Mesodermal cell (in vitro differentiated cells): Measurements from ENCODE around the gene AMACR.
"Not testable (repeated sequence)": the region's sequence is repeated elsewhere in the genome, so short reads cannot be mapped to it uniquely, and the experiment has no call there.

Experiments used
- H3K27ac ChIP-seq: 2 replicates; pipeline ENCODE4 v1.7.0; 2013; ENCODE audit warnings: mild to moderate bottlenecking, low read depth, low read length, moderate library complexity; ENCODE audit not compliant: severe bottlenecking
- H3K36me3 ChIP-seq: 2 replicates; pipeline ENCODE4 v1.7.1; 2013; ENCODE audit warnings: mild to moderate bottlenecking, low read length, moderate library complexity; ENCODE audit not compliant: control insufficient read depth, insufficient read depth
- H3K4me1 ChIP-seq: one replicate; pipeline ENCODE4 v1.7.1; 2013; ENCODE audit warnings: mild to moderate bottlenecking, low read length; ENCODE audit not compliant: insufficient read depth, control insufficient read depth, poor library complexity, severe bottlenecking
- H3K4me3 ChIP-seq: 2 replicates; pipeline ENCODE4 v1.7.0; 2013; ENCODE audit warnings: low read length, control low read depth, mild to moderate bottlenecking; ENCODE audit not compliant: insufficient read depth, poor library complexity, severe bottlenecking; ENCODE audit errors: extremely low read depth
- H3K9me3 ChIP-seq: 2 replicates; pipeline ENCODE4 v1.7.1; 2013; ENCODE audit warnings: mild to moderate bottlenecking, low read length, moderate library complexity; ENCODE audit not compliant: control insufficient read depth
- WGBS, 2 experiments: methylation state at CpG; one replicate each; pipeline ENCODE4 v1.1.5; 2013; ENCODE audit warnings: missing lambda C conversion rate in 2 of 2; ENCODE audit not compliant: insufficient coverage in 2 of 2; 5-methylcytosine and 5-hydroxymethylcytosine counted together

AMACR gene

GRCh38 chr5:34035756-34036155 lies 27.9 kb upstream of the AMACR start:
- Histone ChIP-seq H3K4me3 (no peak overlapping the region), H3K9me3 (no peaks in the 10 kb centered on the region), H3K4me1 (peaks cover 6% of the 10 kb centered on the region), H3K27ac (no peak overlapping the region), H3K36me3 (no peaks in the 10 kb centered on the region)
- 83 to 100% methylated on average over 2 of the region's 2 CpGs for WGBS, 2 experiments

DNA sequence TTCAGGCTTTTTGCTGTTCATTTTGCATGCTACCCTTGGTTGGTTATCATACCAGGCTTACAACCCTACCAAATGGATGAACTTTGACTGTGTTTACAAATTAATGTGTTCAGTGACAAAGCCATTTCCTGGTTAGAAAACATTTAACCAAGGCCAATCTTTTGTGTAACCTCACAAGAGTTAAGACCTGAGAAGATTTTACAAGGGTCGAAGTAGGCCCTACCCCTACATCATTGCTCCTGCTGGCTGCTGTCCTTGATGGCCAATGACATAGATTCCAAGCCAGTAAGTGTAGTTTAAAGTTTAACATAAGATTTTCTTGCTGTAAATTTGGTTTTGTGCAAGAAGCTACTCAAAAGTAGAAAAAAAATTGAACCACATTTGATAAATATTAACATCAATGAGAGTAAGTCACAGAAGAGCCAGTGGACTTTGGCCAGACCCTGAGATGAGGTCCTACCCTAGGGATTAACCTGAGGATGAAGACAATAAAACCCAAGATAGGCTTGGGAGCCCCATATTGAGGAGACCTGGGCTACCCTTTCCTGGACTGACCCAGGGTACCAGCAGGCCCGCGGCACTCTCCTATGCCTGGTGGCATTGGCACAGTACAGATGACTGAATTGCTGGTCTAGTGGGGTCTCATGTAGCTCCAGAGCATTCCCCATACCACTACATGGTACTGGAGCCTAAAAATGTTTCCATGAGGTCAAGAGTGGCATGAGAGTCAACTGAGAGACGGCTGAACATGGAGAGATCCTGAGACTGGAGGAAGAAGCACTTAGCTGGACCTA lies 26.9 kb upstream of the AMACR start:
- Histone ChIP-seq H3K27ac (no peak overlapping the region), H3K4me1 (peaks cover 6% of the 10 kb centered on the region), H3K36me3 (no peaks in the 10 kb centered on the region), H3K9me3 (no peaks in the 10 kb centered on the region), H3K4me3 (no peak overlapping the region)
- WGBS, 2 experiments: 96 to 97% methylated on average over 3 of the region's 4 CpGs

- no peaks in the 10 kb centered on the region for H3K4me1 ChIP-seq
- no peaks in the 10 kb centered on the region for H3K9me3 ChIP-seq
- WGBS, 2 experiments: 88 to 100% methylated on average over 2 of the region's 3 CpGs
- H3K36me3 ChIP-seq: no peaks in the 10 kb centered on the region
- H3K4me3 ChIP-seq: no peak overlapping the region
- H3K27ac ChIP-seq: no peak overlapping the region
These were observed 24.1 kb upstream of the AMACR start for GRCh38 chr5:34031966-34032365.

GRCh38 chr5:34031117-34031516 lies 23.3 kb upstream of the AMACR start:
- no peaks in the 10 kb centered on the region for H3K36me3 ChIP-seq
- H3K4me3 ChIP-seq: no peak overlapping the region
- no peaks in the 10 kb centered on the region for H3K4me1 ChIP-seq
- no peaks in the 10 kb centered on the region for H3K9me3 ChIP-seq
- WGBS, 2 experiments: 100% methylated on average over 1 of the region's 2 CpGs
- no peak overlapping the region for H3K27ac ChIP-seq

DNA sequence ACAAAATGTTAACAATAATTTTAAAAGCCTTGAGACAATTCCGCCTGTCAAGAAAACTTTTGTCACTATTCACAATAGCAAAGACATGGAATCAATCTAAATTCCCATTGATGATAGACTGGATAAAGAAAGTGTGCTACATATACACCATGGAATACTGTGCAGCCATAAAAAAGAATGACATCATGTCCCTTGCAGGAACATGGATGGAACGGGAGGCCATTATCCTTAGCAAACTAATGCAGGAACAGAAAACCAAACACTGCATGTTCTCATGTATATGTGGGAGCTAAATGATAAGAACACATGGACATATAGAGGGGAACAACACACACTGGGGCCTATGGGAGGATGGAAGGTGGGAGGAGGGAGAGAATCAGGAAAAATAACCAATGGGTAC lies 22.7 kb upstream of the AMACR start:
- WGBS, 2 experiments: 92 to 100% methylated on average over 1 to 2 of the region's 2 CpGs
- not testable (repeated sequence) for H3K4me1 ChIP-seq, H3K9me3 ChIP-seq, H3K27ac ChIP-seq, H3K4me3 ChIP-seq, H3K36me3 ChIP-seq

- no peak overlapping the region for H3K4me3 ChIP-seq
- no peaks in the 10 kb centered on the region for H3K4me1 ChIP-seq
- H3K36me3 ChIP-seq: no peaks in the 10 kb centered on the region
- 80% methylated on average over 1 of the region's 1 CpG; no CpG with 5 or more reads in 1 of the 2 experiments for WGBS, 2 experiments
- no peak overlapping the region for H3K27ac ChIP-seq
- H3K9me3 ChIP-seq: no peaks in the 10 kb centered on the region
These were observed 22.2 kb upstream of the AMACR start for GRCh38 chr5:34030048-34030447.

- H3K9me3 ChIP-seq: no peaks in the 10 kb centered on the region
- H3K4me1 ChIP-seq: no peaks in the 10 kb centered on the region
- 79 to 100% methylated on average over 1 to 3 of the region's 3 CpGs for WGBS, 2 experiments
- H3K4me3 ChIP-seq: no peak overlapping the region
- H3K36me3 ChIP-seq: no peaks in the 10 kb centered on the region
- no peak overlapping the region for H3K27ac ChIP-seq
These were observed 20.5 kb upstream of the AMACR start for GRCh38 chr5:34028349-34028748.

DNA sequence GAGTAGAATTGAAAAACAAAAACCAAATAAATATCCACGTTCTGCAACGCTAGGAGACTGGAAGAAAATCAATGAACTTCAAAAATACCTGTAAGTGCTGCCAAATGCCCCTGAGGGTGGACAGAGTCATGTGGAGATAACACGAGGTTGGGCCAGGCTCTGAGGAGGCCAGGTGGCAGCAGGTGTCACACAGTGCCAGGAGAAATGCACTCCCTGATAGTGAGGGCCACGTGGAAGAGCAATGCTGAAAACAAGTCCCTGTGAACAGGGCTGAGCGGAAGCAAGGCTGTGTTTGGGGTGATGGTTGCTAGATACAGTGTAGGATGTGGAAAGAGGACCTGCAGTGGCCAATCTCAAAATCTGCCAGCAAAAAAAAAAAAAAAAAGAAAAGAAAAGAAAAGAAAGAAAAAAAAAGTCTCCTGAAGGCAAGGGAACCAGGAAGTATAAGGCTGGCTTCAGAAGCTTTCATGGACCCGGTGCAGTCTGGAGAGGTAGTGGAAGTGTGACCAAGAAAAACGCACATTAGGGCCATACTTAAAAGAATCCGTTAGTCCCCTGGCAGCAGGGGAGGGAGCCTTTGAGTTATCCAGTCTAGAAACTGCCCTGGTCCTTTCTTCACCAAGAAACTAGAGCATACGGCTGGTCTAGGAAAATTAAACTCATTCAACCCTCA lies 18.4 kb upstream of the AMACR start:
- Histone ChIP-seq H3K27ac (no peak overlapping the region), H3K4me1 (peaks cover 16% of the 10 kb centered on the region), H3K4me3 (no peak overlapping the region), H3K36me3 (no peaks in the 10 kb centered on the region), H3K9me3 (no peaks in the 10 kb centered on the region)
- 81 to 84% methylated on average over 4 to 6 of the region's 9 CpGs for WGBS, 2 experiments

DNA sequence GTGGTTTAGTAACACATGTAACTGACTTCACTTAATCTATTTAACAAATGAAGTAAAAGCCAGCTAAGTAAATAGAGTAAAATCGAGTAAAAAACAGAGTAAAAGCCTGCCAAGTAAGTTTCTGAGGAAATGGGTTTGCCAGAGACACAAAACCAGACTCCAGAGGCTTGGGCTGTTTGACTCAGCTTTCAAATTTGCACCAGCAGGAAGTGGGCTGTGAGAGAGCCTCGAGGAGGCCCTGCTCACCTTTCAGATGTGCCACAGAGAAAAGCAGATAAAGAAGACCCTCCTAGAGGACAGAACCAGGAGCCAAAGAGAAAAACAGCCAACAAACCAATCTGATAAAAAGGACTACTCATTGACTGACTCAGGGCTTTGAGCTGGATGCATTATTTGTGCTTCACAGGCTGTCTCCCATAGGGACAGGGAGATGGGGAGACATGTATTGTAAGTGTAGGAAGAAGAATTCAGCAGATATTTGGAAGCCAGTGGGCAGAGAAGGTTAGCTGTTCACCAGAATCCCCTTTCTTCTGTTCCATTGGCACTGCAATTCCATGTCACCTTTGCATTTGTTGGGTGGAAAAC lies 14.4 kb upstream of the AMACR start:
- Histone ChIP-seq H3K9me3 (no peaks in the 10 kb centered on the region), H3K36me3 (no peaks in the 10 kb centered on the region), H3K27ac (peak overlapping the region; percentile 68), H3K4me3 (no peak overlapping the region), H3K4me1 (peaks cover 20% of the 10 kb centered on the region)
- 44 to 47% methylated on average over 2 of the region's 2 CpGs for WGBS, 2 experiments

- 86 to 100% methylated on average over 1 of the region's 2 CpGs for WGBS, 2 experiments
- Histone ChIP-seq H3K27ac (no peak overlapping the region), H3K36me3 (no peaks in the 10 kb centered on the region), H3K9me3 (no peaks in the 10 kb centered on the region), H3K4me1 (peaks cover 20% of the 10 kb centered on the region), H3K4me3 (no peak overlapping the region)
These were observed 13.5 kb upstream of the AMACR start for GRCh38 chr5:34021334-34021733.

DNA sequence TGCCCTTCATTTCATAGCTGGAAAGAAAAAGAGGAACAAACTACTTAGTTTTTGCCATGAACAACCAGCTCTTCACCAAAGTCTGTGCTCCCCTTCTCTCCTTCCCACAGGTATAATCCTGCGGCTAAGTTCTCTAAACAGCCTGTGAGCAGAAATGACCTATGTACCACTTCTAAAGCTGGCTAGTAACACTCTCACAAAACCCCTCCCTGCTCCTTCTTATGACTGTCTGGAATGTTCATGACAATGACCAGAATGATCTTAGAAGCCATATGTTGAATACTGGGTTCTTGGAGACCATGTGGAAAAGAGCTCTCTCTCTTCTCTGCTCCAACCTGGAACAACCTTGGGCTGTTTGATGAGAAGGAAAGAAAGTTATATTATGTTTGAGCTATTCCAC lies 12.9 kb upstream of the AMACR start:
- Histone ChIP-seq H3K4me3 (no peak overlapping the region), H3K27ac (no peak overlapping the region), H3K36me3 (no peaks in the 10 kb centered on the region), H3K4me1 (peaks cover 20% of the 10 kb centered on the region), H3K9me3 (no peaks in the 10 kb centered on the region)
- 100% methylated on average over 1 of the region's 1 CpG for WGBS, 2 experiments
